Measurements from ENCODE around the gene TANC2. TPM values are rescaled to one million over a fixed set of nuclear protein-coding genes. Genes with fewer than 3 reads are reported as not detected.

Gene TANC2
- total RNA-seq, 1 donor, result 48.9 TPM

DNA sequence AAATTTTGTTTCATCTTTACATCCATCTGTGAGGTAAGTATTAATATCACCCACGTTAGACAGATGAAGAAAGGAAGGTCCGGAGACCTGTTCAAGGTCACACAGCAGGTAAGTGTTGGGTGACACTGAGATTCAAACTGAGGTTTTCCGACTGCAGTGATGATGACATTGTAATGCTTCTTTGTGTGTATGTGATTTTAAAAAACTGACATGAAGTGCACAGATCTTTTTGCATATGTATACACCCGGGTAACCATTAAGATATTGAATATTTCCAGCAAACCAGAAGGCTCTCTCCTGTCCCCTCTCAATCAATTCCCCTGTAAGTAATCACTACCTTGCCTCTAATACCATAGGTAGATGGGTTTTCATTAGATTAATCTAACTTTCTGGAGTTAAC, 1.5 kb upstream of the TANC2 start:
- H3K79me2 ChIP-seq (ENCODE audit: insufficient read depth, low read length), result peaks cover 30% of the 10 kb centered on the region
- H3K27me3 ChIP-seq (ENCODE audit: insufficient read depth, low read length), result no peaks in the 10 kb centered on the region
- DNase-seq (ENCODE audit: insufficient read length, low spot score, missing footprints), result no peak
- H3K9me3 ChIP-seq (ENCODE audit: low read depth, low read length), result no peaks in the 10 kb centered on the region
- TF ChIP-seq, protein P1, sequence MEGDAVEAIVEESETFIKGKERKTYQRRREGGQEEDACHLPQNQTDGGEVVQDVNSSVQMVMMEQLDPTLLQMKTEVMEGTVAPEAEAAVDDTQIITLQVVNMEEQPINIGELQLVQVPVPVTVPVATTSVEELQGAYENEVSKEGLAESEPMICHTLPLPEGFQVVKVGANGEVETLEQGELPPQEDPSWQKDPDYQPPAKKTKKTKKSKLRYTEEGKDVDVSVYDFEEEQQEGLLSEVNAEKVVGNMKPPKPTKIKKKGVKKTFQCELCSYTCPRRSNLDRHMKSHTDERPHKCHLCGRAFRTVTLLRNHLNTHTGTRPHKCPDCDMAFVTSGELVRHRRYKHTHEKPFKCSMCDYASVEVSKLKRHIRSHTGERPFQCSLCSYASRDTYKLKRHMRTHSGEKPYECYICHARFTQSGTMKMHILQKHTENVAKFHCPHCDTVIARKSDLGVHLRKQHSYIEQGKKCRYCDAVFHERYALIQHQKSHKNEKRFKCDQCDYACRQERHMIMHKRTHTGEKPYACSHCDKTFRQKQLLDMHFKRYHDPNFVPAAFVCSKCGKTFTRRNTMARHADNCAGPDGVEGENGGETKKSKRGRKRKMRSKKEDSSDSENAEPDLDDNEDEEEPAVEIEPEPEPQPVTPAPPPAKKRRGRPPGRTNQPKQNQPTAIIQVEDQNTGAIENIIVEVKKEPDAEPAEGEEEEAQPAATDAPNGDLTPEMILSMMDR (IDR thresholded peaks at IDR 0.05; ENCODE audit: extremely low read depth, low read depth, low read length), result no peak
- H3K27ac ChIP-seq (ENCODE audit: low read depth, low read length), result no peak overlapping the region
- peaks cover 36% of the 10 kb centered on the region for H3K4me1 ChIP-seq (ENCODE audit: insufficient read depth, low read length)
- no peak overlapping the region for H2AFZ ChIP-seq (ENCODE audit: low read length)
- no peak overlapping the region for H3K4me3 ChIP-seq (ENCODE audit: insufficient read depth, low read length)
- peaks cover 12% of the 10 kb centered on the region for H4K20me1 ChIP-seq (ENCODE audit: insufficient read depth, low read length)
- H3K36me3 ChIP-seq (ENCODE audit: insufficient read depth, low read length), result no peaks in the 10 kb centered on the region
- no peak overlapping the region for H3K4me2 ChIP-seq (ENCODE audit: insufficient read depth, low read length)

DNA sequence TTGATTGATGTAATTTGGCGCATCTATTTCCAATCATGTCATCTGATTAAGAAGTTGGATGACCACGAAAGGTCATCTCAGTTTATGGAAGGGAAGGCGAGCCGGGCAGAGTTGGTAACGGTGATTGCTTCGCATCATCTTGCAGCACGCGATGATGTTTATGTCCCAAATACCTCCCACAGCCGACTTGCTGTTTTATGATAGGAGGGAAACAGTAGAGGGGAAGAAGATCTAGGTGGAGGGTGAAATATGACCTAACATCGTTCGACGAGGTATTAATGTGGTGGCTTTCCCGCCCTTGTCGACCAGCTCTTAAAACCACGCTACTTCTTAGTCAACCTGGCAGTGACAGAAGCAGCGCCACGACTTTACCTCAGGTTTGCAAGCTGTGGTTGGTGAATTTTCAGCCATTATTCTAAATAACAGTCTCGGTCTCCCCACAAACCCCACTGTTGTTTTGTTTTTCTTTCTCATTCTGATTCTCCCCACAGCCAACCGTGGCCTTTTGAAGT, 805 bp upstream of the TANC2 start:
- peak overlapping the region; percentile 75 for H3K4me2 ChIP-seq (ENCODE audit: insufficient read depth, low read length)
- H3K79me2 ChIP-seq (ENCODE audit: insufficient read depth, low read length), result peaks cover 37% of the 10 kb centered on the region
- no peaks in the 10 kb centered on the region for H3K27me3 ChIP-seq (ENCODE audit: insufficient read depth, low read length)
- TF ChIP-seq, protein P1 (IDR thresholded peaks at IDR 0.05; ENCODE audit: extremely low read depth, low read depth, low read length), result no peak
- peaks cover 36% of the 10 kb centered on the region for H3K4me1 ChIP-seq (ENCODE audit: insufficient read depth, low read length)
- DNase-seq (ENCODE audit: insufficient read length, low spot score, missing footprints), result no peak
- H3K36me3 ChIP-seq (ENCODE audit: insufficient read depth, low read length), result no peaks in the 10 kb centered on the region
- peaks cover 12% of the 10 kb centered on the region for H4K20me1 ChIP-seq (ENCODE audit: insufficient read depth, low read length)
- peak overlapping the region; percentile 72 for H3K27ac ChIP-seq (ENCODE audit: low read depth, low read length)
- no peaks in the 10 kb centered on the region for H3K9me3 ChIP-seq (ENCODE audit: low read depth, low read length)
- peak overlapping the region; percentile 92 for H3K4me3 ChIP-seq (ENCODE audit: insufficient read depth, low read length)
- peak overlapping the region; percentile 96 for H2AFZ ChIP-seq (ENCODE audit: low read length)

DNA sequence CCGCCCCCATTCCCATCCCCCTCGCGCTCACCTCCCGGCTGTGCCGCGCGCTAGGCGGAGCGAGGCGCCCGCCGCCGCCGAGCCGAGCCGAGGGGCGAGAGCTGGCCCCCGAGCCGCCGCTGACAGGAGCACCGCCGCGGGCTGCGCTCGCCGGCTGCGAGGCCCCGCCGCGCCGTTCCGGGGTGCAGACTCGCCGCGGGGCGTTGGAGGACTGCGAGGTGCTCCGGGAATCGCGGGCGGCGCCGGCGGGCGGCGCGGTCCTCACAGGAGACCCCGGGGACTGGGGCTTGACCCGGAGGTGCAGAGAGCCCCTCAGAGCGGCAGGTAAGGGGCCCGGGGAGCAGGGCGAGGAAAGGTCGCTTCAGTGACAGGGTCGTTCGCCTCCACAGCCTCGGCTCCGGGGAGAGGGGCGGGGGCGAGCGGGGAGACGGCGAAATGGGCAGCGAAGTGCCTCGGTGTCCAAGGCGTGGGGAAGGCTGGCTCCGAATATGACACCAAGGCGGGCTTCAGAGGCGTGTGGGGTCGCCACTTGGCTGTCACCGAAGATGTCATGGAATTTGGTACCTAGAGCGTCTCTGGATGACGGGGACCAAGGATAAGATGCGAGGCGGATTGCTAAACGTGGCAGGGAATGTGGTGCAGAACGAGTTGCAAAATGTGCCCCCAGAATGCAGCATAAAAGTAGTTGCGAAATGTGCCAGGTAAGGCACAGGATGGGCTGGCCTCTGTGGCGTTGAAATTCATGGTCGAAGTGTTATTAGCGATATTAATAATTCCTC, 580 bp downstream of the TANC2 start:
- Histone ChIP-seq H3K79me2 (ENCODE audit: insufficient read depth, low read length) (peaks cover 51% of the 10 kb centered on the region), H3K4me2 (ENCODE audit: insufficient read depth, low read length) (peak overlapping the region; percentile 97), H3K4me1 (ENCODE audit: insufficient read depth, low read length) (peaks cover 36% of the 10 kb centered on the region), H3K27me3 (ENCODE audit: insufficient read depth, low read length) (no peaks in the 10 kb centered on the region), H4K20me1 (ENCODE audit: insufficient read depth, low read length) (peaks cover 24% of the 10 kb centered on the region), H2AFZ (ENCODE audit: low read length) (peak overlapping the region; percentile 76), H3K4me3 (ENCODE audit: insufficient read depth, low read length) (peak overlapping the region; percentile 92), H3K36me3 (ENCODE audit: insufficient read depth, low read length) (no peaks in the 10 kb centered on the region), H3K27ac (ENCODE audit: low read depth, low read length) (peak overlapping the region; percentile 79), H3K9me3 (ENCODE audit: low read depth, low read length) (no peaks in the 10 kb centered on the region)
- TF ChIP-seq, protein P1 (IDR thresholded peaks at IDR 0.05; ENCODE audit: extremely low read depth, low read depth, low read length), result no peak
- peak; percentile 88 for DNase-seq (ENCODE audit: insufficient read length, low spot score, missing footprints)

DNA sequence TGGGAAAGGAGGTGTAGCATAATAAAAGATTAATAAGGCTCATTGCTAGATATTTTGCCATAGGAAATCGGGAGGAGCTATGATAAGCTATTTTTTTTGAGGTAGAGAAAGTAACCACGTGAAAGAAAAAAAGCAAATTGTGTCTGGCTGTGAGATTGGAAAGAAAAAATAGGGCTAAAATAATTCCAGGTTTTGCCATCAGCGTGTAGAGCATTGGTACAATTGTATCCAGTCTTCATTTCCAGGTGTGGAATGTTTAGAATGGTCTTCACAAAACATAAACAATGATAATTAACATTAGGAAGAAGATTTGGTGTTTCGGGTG, 1.1 kb downstream of the TANC2 start:
- Histone ChIP-seq H3K79me2 (ENCODE audit: insufficient read depth, low read length) (peaks cover 57% of the 10 kb centered on the region), H3K4me2 (ENCODE audit: insufficient read depth, low read length) (peak overlapping the region; percentile 97), H3K4me1 (ENCODE audit: insufficient read depth, low read length) (peaks cover 36% of the 10 kb centered on the region), H3K36me3 (ENCODE audit: insufficient read depth, low read length) (no peaks in the 10 kb centered on the region), H3K27me3 (ENCODE audit: insufficient read depth, low read length) (no peaks in the 10 kb centered on the region), H3K9me3 (ENCODE audit: low read depth, low read length) (no peaks in the 10 kb centered on the region), H2AFZ (ENCODE audit: low read length) (peak overlapping the region; percentile 76), H3K4me3 (ENCODE audit: insufficient read depth, low read length) (peak overlapping the region; percentile 92), H3K27ac (ENCODE audit: low read depth, low read length) (peak overlapping the region; percentile 79), H4K20me1 (ENCODE audit: insufficient read depth, low read length) (peaks cover 28% of the 10 kb centered on the region)
- DNase-seq (ENCODE audit: insufficient read length, low spot score, missing footprints), result no peak
- TF ChIP-seq, protein P1 (IDR thresholded peaks at IDR 0.05; ENCODE audit: extremely low read depth, low read depth, low read length), result no peak
